ENCODE data around the gene TRPM2. TPM values are rescaled to one million over a fixed set of nuclear protein-coding genes. Genes with fewer than 3 reads are reported as not detected.
"Not testable (repeated sequence)": the region's sequence is repeated elsewhere in the genome, so short reads cannot be mapped to it uniquely, and the experiment has no call there.

The TRPM2 gene
- total and polyA plus RNA-seq, 2 of the 4 experiments (the other 2 are of a cell fraction) = not detected

GRCh38 chr21:44396803-44397202 is 43.4 kb downstream of the TRPM2 start:
- POLR2A ChIA-PET (ENCODE audit: unreplicated experiment); CTCF ChIA-PET; H2AFZ ChIP-seq (replicated peaks; ENCODE audit: low read length, poor library complexity); DNase-seq; H3K9ac ChIP-seq (ENCODE audit: low read depth, low read length); H3K9me1 ChIP-seq (ENCODE audit: insufficient read depth, low read length); H4K20me1 ChIP-seq (ENCODE audit: insufficient read depth, low read length); H3K36me3 ChIP-seq (ENCODE audit: control insufficient read depth, insufficient read depth, low read length); BruUV-seq (replicated peaks); H2BK15ac ChIP-seq (ENCODE audit: low read depth, low read length); H3K4me3 ChIP-seq (ENCODE audit: insufficient read depth, low read depth, low read length); H3K79me1 ChIP-seq (ENCODE audit: low read depth in 1 of 2, low read length in 2 of 2); H2BK20ac ChIP-seq (ENCODE audit: low read depth, low read length); H3K4me2 ChIP-seq (ENCODE audit: low read depth, low read length); H4K91ac ChIP-seq (ENCODE audit: insufficient read depth, low read depth, low read length); H3K27ac ChIP-seq (ENCODE audit: insufficient read depth, low read length); in situ Hi-C loops (cut with MboI; ENCODE audit: low sequenced_read_pairs); H3K23ac ChIP-seq (ENCODE audit: low read depth, low read length); H4K8ac ChIP-seq (ENCODE audit: low read depth in 2 of 2, low read length in 2 of 2); H2BK5ac ChIP-seq (ENCODE audit: low read depth, low read length, poor library complexity, severe bottlenecking); H3K18ac ChIP-seq (ENCODE audit: low read depth, low read length); H3K4me1 ChIP-seq (ENCODE audit: control insufficient read depth, insufficient read depth, low read length); ATAC-seq (ENCODE audit: low read depth); H4K5ac ChIP-seq (ENCODE audit: low read depth, low read length); dilution Hi-C loops (cut with HindIII; ENCODE audit: low sequenced_read_pairs, unreplicated experiment); H3K27me3 ChIP-seq (ENCODE audit: control insufficient read depth, insufficient read depth, low read length); intact Hi-C loops (cut with micrococcal nuclease); H3K4ac ChIP-seq (ENCODE audit: low read depth, low read length); H2AK9ac ChIP-seq (replicated peaks; ENCODE audit: low read depth, low read length, poor library complexity); H2BK120ac ChIP-seq (ENCODE audit: low read depth, low read length); H2AK5ac ChIP-seq (ENCODE audit: low read depth, low read length); H3K56ac ChIP-seq (ENCODE audit: extremely low read depth, insufficient read depth, low read length); H3K14ac ChIP-seq (replicated peaks; ENCODE audit: low read depth, low read length): not testable (repeated sequence)
- 75% methylated on average over 2 of the region's 6 CpGs; no CpG with 5 or more reads in 1 of the 2 experiments for WGBS, 2 experiments (ENCODE audit: extremely low coverage in 2 of 2, insufficient read length in 1 of 2)
- peaks cover 26% of the 10 kb centered on the region; the same call in 1 of the 2 replicates for H3K9me3 ChIP-seq (ENCODE audit: control insufficient read depth, insufficient read depth, low read length)

Measured in IMR-90 (cell line).